BLaER1 treated with 17β-estradiol and CSF1 and Interleukin-3, amounts not matched to agents 10 nM and 100 nM (cell line): Measurements from ENCODE around the gene COL28A1.

Experiments
- H3K27ac ChIP-seq, 11 experiments: shearing (Covaris generic); formaldehyde crosslinking; 2 replicates each; pipeline ENCODE4 v1.8.1; 2022
- H3K27me3 ChIP-seq, 11 experiments: shearing (Covaris generic); formaldehyde crosslinking; 2 replicates each; pipeline ENCODE4 v1.8.1; 2022
- H3K36me3 ChIP-seq, 11 experiments: shearing (Covaris generic); formaldehyde crosslinking; 2 replicates each; pipeline ENCODE4 v1.8.1; 2022
- H3K4me1 ChIP-seq, 10 experiments: shearing (Covaris generic); formaldehyde crosslinking; 2 replicates each; pipeline ENCODE4 v1.8.1; 2022
- H3K4me2 ChIP-seq, 11 experiments: shearing (Covaris generic); formaldehyde crosslinking; 2 replicates each; pipeline ENCODE4 v1.8.1; 2022
- H3K4me3 ChIP-seq, 10 experiments: shearing (Covaris generic); formaldehyde crosslinking; 2 replicates each; pipeline ENCODE4 v1.8.1; 2022
- H3K9ac ChIP-seq, 11 experiments: shearing (Covaris generic); formaldehyde crosslinking; 2 replicates each; pipeline ENCODE4 v1.8.1; 2022
- H3K9me3 ChIP-seq, 11 experiments: shearing (Covaris generic); formaldehyde crosslinking; replicated peaks in 1 of 11; 2 replicates each; pipeline ENCODE4 v1.8.1; 2022
- H4K20me1 ChIP-seq, 11 experiments: shearing (Covaris generic); formaldehyde crosslinking; 2 replicates each; pipeline ENCODE4 v1.8.1; 2022
- Cebpa-rat ChIP-seq, 11 experiments: shearing (Covaris generic); IDR thresholded peaks; 2 replicates each; pipeline ENCODE4 v1.8.1; 2022

Gene COL28A1

DNA sequence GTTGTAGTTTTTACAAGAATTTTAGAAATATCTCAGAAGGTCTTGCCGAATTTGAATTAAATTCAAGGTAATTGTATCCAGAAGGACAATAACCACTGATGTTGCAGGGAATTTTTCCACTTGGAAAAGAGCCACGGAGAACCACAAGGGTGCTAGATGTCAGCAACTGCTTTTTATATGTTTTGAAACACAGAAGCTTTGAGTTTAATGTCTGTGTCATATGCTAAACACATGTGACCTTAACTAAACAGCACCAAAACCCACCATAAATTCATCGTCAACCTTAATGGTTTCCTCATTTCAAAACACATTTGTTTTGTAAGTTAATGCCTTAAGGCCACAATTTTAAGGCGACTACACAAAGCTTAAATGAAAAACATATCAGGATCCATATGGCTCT, 106.9 kb downstream of the COL28A1 start:
- H3K27me3 ChIP-seq, result no peaks in the 10 kb centered on the region
- H3K9ac ChIP-seq, result no peak overlapping the region
- H3K9me3 ChIP-seq, result no peaks in the 10 kb centered on the region
- H3K4me2 ChIP-seq, result no peak overlapping the region
- peaks cover 0 to 8% (median 6%) of the 10 kb centered on the region in 10 experiments; a peak in 10 of 20 replicates for H3K4me1 ChIP-seq
- H3K36me3 ChIP-seq, result no peaks in the 10 kb centered on the region
- no peaks in the 10 kb centered on the region for H4K20me1 ChIP-seq
- no peak overlapping the region for H3K27ac ChIP-seq
- H3K4me3 ChIP-seq, result no peak overlapping the region
- no peak for TF ChIP-seq Cebpa-rat (IDR thresholded peaks at IDR 0.05)

DNA sequence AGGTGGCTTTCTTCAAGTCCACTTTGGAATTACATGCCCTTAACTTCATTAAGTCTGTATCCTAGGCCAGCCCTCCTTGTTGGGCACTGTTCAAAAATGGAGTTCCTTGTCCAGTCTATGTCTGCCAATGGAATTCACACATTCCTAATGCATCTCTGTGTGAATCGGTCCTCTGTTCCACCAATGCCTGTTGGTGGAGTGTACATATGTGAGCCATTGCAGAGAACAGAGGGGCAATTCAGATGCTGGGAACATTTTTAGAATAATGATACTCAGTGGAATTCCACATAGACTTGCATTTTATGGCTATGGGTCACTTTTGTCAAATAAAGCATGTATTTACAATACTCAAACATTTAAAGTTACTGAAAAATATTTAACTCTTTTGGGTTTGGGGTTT, 108.3 kb downstream of the COL28A1 start:
- no peak for TF ChIP-seq Cebpa-rat (IDR thresholded peaks at IDR 0.05)
- Histone ChIP-seq H3K27ac (no peak overlapping the region), H3K27me3 (no peaks in the 10 kb centered on the region), H3K4me2 (no peak overlapping the region), H3K4me3 (no peak overlapping the region), H3K9me3 (no peaks in the 10 kb centered on the region), H3K9ac (no peak overlapping the region), H3K4me1 (peaks cover 0 to 8% (median 6%) of the 10 kb centered on the region in 10 experiments; a peak in 10 of 20 replicates), H4K20me1 (no peaks in the 10 kb centered on the region), H3K36me3 (no peaks in the 10 kb centered on the region)

DNA sequence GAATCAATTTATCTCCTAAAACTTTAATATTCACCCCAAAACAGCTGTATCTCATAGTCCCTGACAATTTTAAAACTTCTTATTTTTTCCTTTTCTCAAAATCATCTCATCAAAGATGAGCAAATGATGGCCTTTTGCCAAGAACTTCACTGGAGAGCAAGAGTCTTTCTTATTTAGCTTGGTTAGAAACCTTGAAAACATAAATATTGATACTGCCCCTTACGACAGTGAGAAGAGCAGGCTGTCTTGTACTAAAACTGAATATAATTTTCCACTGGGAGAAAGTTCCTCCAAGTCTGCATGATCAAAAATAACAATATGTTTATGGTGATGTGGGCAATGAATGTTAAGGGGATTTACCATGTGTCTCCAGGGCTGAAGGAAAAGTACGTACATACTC, 109.0 kb downstream of the COL28A1 start:
- Histone ChIP-seq H3K36me3 (no peaks in the 10 kb centered on the region), H3K4me2 (no peak overlapping the region), H4K20me1 (no peaks in the 10 kb centered on the region), H3K9ac (no peak overlapping the region), H3K9me3 (no peaks in the 10 kb centered on the region), H3K4me3 (no peak overlapping the region), H3K27me3 (no peaks in the 10 kb centered on the region), H3K4me1 (peaks cover 0 to 8% (median 6%) of the 10 kb centered on the region in 10 experiments; a peak in 10 of 20 replicates), H3K27ac (no peak overlapping the region)
- no peak for TF ChIP-seq Cebpa-rat (IDR thresholded peaks at IDR 0.05)

DNA sequence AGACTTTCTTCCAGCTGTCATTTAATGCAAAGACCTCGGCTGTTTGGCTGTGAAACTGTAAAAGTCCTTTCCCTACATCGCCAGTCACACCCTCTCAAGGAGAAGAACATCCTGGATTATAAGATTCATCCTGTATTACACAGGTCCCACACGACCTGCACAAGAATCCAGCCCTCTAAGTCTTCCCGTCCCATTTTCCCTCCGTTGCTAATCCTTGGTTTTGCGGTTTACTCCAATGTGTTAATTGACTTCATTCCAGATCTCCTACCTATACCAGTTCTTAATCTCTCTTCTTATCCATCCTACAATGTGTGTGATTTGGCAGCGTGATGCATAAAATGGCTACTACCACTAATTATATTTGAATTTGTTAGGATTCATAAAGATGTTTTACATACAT, 110.4 kb downstream of the COL28A1 start:
- Histone ChIP-seq H3K4me1 (peaks cover 0 to 8% (median 6%) of the 10 kb centered on the region in 10 experiments; a peak in 10 of 20 replicates), H3K36me3 (no peaks in the 10 kb centered on the region), H3K4me2 (no peak overlapping the region), H4K20me1 (no peaks in the 10 kb centered on the region), H3K4me3 (no peak overlapping the region), H3K27me3 (no peaks in the 10 kb centered on the region), H3K27ac (no peak overlapping the region), H3K9me3 (no peaks in the 10 kb centered on the region), H3K9ac (no peak overlapping the region)
- TF ChIP-seq Cebpa-rat (IDR thresholded peaks at IDR 0.05), result no peak

DNA sequence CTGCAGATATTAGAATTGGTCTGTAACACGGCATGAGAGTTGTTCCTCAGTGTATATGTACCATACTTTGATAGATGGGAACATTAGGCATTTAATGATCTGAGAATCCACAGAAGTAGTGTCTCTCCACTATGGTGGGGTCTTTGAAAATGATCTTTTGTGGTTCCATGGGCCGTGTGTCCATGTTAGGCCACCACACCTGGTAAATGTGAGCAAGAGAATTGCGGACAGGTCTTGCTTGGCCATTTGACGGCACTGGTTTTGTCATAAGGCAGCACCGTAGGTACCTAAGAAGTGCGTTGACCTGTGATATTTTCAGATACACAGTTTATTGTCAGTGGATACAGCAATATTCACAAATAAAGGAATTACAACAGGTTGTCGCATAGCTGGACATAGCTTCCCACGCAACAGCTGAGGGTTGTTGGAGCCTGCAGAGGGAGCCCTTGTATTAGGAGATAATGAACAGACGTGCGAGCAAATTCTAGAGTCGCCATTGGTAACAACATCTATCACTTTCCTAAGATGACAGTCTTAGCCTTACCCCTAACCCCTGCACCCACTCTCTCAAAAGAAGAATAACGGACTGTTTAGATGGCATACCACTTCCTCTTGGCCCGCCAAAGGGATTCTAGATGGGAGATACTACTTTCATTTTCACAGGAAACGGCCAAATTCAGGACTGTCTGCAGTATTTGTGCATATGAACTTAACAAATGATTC, 111.4 kb downstream of the COL28A1 start:
- no peak for TF ChIP-seq Cebpa-rat (IDR thresholded peaks at IDR 0.05)
- Histone ChIP-seq H3K36me3 (no peaks in the 10 kb centered on the region), H3K4me3 (peak overlapping the region in 4 of 10 experiments; percentile 33 to 49 (median 40); a peak in 6 of 20 replicates)

DNA sequence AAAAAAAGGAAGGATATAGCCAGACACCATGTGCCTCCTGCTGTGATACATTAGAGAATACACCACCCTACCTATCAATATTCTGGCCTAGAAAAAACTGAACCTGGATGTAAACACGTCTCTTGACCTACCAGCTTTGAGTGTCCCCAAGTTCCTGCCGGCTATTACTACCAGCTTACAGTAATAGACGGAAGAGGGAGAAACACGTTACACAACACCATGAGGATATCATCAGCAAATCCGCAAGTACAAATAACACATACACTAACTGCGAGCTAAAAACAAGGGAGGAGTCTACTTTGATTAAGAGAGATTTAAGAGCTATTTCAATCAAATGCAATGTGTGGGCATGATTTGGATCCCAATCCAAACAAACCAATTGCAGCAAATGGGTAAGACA, 113.0 kb downstream of the COL28A1 start:
- TF ChIP-seq Cebpa-rat (IDR thresholded peaks at IDR 0.05), result no peak
- peaks cover 0 to 8% (median 6%) of the 10 kb centered on the region in 10 experiments; a peak in 14 of 20 replicates for H3K4me1 ChIP-seq
- no peak overlapping the region for H3K4me3 ChIP-seq
- H3K9ac ChIP-seq, result no peak overlapping the region
- H4K20me1 ChIP-seq, result no peaks in the 10 kb centered on the region
- no peaks in the 10 kb centered on the region for H3K9me3 ChIP-seq
- no peak overlapping the region for H3K27ac ChIP-seq
- H3K4me2 ChIP-seq, result no peak overlapping the region
- no peaks in the 10 kb centered on the region for H3K27me3 ChIP-seq
- no peaks in the 10 kb centered on the region for H3K36me3 ChIP-seq

More for the DNA sequence above, 111.4 kb downstream of the COL28A1 start:
- Histone ChIP-seq H3K9ac (0 out of 22 replicates have a peak overlapping the region, but pooled peaks of 2 of the 11 experiments have one; percentile 12 to 21), H3K27ac (no peak overlapping the region), H3K4me2 (peak overlapping the region; percentile 25 to 73 (median 53)), H3K27me3 (no peaks in the 10 kb centered on the region), H3K9me3 (no peaks in the 10 kb centered on the region), H3K4me1 (peaks cover 0 to 8% (median 6%) of the 10 kb centered on the region in 10 experiments; a peak in 10 of 20 replicates), H4K20me1 (no peaks in the 10 kb centered on the region)

DNA sequence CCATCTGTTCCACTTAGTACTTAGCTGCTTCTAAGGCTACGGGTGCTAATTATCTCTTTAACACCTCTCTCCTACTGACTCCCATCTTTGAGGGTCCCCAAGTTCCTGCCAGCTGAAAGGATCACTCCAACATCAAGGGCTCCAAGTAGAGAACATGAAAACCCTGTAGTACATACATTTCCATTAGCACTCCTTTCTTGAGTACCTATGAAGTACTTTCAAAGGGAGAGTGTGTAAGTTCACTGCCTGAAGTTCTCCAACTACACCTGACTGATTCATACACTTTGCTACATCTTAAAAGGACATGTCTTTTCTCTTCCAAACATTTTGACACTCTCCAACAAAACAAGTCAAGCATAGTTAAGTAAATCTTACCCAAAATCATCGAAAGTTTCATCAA, 113.8 kb downstream of the COL28A1 start:
- H3K4me2 ChIP-seq, result no peak overlapping the region
- H3K4me3 ChIP-seq, result no peak overlapping the region
- H3K9ac ChIP-seq, result no peak overlapping the region
- no peak overlapping the region for H3K27ac ChIP-seq
- H4K20me1 ChIP-seq, result no peaks in the 10 kb centered on the region
- no peaks in the 10 kb centered on the region for H3K9me3 ChIP-seq
- no peaks in the 10 kb centered on the region for H3K27me3 ChIP-seq
- peaks cover 0 to 11% (median 6%) of the 10 kb centered on the region in 10 experiments; a peak in 14 of 20 replicates for H3K4me1 ChIP-seq
- no peaks in the 10 kb centered on the region for H3K36me3 ChIP-seq
- no peak for TF ChIP-seq Cebpa-rat (IDR thresholded peaks at IDR 0.05)

DNA sequence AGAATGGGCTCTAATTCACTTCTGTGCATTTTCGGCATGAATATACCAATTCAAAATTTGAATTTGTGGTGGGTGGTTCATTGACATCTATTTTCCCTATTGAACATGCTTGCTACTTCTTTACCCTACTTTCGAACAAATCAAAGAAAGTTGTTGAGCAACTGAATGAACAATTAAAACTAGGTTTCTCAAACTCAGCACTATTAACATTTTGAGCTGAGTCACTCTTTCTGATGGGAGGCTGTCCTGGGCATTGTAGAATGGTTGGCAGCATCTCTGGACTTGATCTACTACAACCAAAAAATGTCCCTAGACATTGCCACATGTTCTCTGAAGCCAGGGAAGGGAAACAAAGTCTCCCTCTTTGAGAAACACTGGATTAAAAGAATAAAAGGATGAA, 116.7 kb downstream of the COL28A1 start:
- Histone ChIP-seq H3K9me3 (no peaks in the 10 kb centered on the region), H4K20me1 (no peaks in the 10 kb centered on the region), H3K27me3 (no peaks in the 10 kb centered on the region), H3K4me3 (no peak overlapping the region), H3K4me2 (no peak overlapping the region), H3K27ac (no peak overlapping the region), H3K36me3 (no peaks in the 10 kb centered on the region), H3K4me1 (peaks cover 0 to 11% (median 0%) of the 10 kb centered on the region in 10 experiments; a peak in 4 of 20 replicates), H3K9ac (no peak overlapping the region)
- TF ChIP-seq Cebpa-rat (IDR thresholded peaks at IDR 0.05), result no peak

DNA sequence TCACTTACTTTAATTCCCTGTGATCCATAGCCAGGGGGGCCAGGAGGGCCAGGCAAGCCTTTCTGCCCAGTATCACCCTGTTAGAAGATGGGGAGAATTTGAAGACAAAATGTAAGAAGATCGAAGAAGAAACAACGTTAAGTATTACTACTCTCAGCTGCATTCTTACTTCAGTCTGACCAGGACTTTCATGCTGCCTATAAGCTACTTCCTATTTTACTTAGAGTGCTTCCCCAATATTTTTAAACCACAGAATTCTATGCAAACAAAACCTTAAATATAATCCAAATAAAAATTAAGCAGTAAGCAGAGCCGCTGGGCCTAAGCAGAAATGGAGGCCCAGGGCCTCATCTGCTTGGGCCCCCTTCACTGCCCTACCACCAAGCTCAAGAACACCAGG, 117.8 kb downstream of the COL28A1 start:
- H3K4me2 ChIP-seq, result peak overlapping the region in 3 of 11 experiments; percentile 7 to 69 (median 33); a peak in 4 of 22 replicates
- no peak overlapping the region for H3K9ac ChIP-seq

DNA sequence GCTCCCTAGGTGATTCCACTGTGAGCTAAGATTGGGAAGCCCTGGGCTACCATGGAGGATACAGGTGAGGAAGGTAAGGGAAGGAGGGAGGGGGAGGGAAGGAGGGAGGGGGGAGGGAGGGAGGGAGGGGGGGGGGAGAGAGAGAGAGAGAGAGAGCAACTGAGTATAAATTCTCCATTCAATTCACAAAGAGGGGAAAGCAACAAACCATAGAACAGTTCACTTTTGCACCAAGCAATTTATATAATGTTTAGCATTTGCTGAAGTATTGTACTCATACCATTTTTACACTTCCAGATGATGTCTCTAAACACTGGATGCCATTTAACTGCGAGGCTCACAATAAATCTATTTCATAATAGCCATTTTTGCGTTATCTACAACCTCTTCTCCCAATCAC, 118.3 kb downstream of the COL28A1 start:
- Histone ChIP-seq H4K20me1 (no peaks in the 10 kb centered on the region), H3K4me1 (peaks cover 0 to 11% (median 0%) of the 10 kb centered on the region in 10 experiments; a peak in 4 of 20 replicates), H3K36me3 (no peaks in the 10 kb centered on the region), H3K27me3 (no peaks in the 10 kb centered on the region), H3K4me3 (no peak overlapping the region), H3K9me3 (no peaks in the 10 kb centered on the region), H3K4me2 (peak overlapping the region in 3 of 11 experiments; percentile 4 to 69 (median 7); a peak in 3 of 22 replicates), H3K27ac (no peak overlapping the region), H3K9ac (no peak overlapping the region)
- TF ChIP-seq Cebpa-rat (IDR thresholded peaks at IDR 0.05), result no peak

More for the DNA sequence above, 117.8 kb downstream of the COL28A1 start:
- peaks cover 0 to 11% (median 0%) of the 10 kb centered on the region in 10 experiments; a peak in 4 of 20 replicates for H3K4me1 ChIP-seq
- no peak overlapping the region for H3K27ac ChIP-seq
- no peaks in the 10 kb centered on the region for H3K36me3 ChIP-seq
- H3K4me3 ChIP-seq, result no peak overlapping the region
- H4K20me1 ChIP-seq, result no peaks in the 10 kb centered on the region
- H3K27me3 ChIP-seq, result no peaks in the 10 kb centered on the region
- no peak for TF ChIP-seq Cebpa-rat (IDR thresholded peaks at IDR 0.05)
- H3K9me3 ChIP-seq, result no peaks in the 10 kb centered on the region
